SK-N-SH (cell line): ENCODE data around the gene BCAR1.

ENCODE experiments used
- CTCF ChIP-seq: fragments of 200-600 bp; sonication (generic); IDR thresholded peaks from 2 replicates; pipeline ENCODE4 v1.6.1; 2017; ENCODE audit warnings: antibody characterized with exemption, mild to moderate bottlenecking, moderate library complexity
- EZH2phosphoT487 ChIP-seq: fragments of 200-600 bp; sonication (generic); IDR thresholded peaks from 2 replicates; pipeline ENCODE4 v1.6.1; 2017; ENCODE audit warnings: low read depth, mixed run types, mild to moderate bottlenecking, antibody characterized with exemption, moderate library complexity, borderline replicate concordance
- FOXM1 ChIP-seq: IDR thresholded peaks from 2 replicates; pipeline ENCODE4 v1.4.0; 2012; ENCODE audit warnings: low read depth, mild to moderate bottlenecking
- RCOR1 ChIP-seq: fragments of 150-350 bp; IDR thresholded peaks from 2 replicates; pipeline ENCODE4 v1.6.1; 2017; ENCODE audit warnings: antibody characterized with exemption, low read length

- no peak for TF ChIP-seq CTCF
- no peak for TF ChIP-seq RCOR1
- TF ChIP-seq FOXM1: no peak
- no peak for TF ChIP-seq EZH2phosphoT487
Measured at GRCh38 chr16:75264457-75264998, 13.1 kb upstream of the BCAR1 start.
